ENCODE data around the gene FUCA1.

DNA sequence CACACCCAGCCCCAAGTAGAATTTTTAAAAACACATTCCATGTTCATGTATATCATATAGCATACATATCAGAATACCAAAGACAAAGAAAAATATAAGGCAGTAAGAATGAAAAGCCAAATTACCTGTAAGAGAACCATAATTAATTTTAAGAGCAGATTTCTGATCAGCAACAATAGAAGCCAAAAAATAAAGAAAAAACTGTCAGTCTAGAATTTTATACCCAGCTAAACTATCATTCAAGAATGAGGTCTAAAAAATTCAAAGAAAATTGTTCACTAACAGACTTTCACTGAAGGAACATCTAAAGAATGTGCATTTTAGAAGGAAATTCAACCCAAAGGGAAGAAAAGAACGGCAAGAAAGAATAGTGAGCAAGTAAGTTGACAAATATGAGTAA is 10.6 kb upstream of the FUCA1 start:
- TF ChIP-seq, protein P1, sequence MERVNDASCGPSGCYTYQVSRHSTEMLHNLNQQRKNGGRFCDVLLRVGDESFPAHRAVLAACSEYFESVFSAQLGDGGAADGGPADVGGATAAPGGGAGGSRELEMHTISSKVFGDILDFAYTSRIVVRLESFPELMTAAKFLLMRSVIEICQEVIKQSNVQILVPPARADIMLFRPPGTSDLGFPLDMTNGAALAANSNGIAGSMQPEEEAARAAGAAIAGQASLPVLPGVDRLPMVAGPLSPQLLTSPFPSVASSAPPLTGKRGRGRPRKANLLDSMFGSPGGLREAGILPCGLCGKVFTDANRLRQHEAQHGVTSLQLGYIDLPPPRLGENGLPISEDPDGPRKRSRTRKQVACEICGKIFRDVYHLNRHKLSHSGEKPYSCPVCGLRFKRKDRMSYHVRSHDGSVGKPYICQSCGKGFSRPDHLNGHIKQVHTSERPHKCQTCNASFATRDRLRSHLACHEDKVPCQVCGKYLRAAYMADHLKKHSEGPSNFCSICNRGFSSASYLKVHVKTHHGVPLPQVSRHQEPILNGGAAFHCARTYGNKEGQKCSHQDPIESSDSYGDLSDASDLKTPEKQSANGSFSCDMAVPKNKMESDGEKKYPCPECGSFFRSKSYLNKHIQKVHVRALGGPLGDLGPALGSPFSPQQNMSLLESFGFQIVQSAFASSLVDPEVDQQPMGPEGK (CRISPR knock-in tag; IDR thresholded peaks at IDR 0.05; ENCODE audit: borderline replicate concordance): no peak
- TF ChIP-seq BACH2 (CRISPR knock-in tag; IDR thresholded peaks at IDR 0.05; ENCODE audit: borderline replicate concordance): no peak
